ENCODE measurements around the gene EGF.
"Not testable (repeated sequence)": the region's sequence is repeated elsewhere in the genome, so short reads cannot be mapped to it uniquely, and the experiment has no call there.

The EGF gene

GRCh38 chr4:109947457-109947856 is 34.8 kb downstream of the EGF start:
- no peak for DNase-seq (ENCODE audit: low spot score)
- TF ChIP-seq, protein P1, sequence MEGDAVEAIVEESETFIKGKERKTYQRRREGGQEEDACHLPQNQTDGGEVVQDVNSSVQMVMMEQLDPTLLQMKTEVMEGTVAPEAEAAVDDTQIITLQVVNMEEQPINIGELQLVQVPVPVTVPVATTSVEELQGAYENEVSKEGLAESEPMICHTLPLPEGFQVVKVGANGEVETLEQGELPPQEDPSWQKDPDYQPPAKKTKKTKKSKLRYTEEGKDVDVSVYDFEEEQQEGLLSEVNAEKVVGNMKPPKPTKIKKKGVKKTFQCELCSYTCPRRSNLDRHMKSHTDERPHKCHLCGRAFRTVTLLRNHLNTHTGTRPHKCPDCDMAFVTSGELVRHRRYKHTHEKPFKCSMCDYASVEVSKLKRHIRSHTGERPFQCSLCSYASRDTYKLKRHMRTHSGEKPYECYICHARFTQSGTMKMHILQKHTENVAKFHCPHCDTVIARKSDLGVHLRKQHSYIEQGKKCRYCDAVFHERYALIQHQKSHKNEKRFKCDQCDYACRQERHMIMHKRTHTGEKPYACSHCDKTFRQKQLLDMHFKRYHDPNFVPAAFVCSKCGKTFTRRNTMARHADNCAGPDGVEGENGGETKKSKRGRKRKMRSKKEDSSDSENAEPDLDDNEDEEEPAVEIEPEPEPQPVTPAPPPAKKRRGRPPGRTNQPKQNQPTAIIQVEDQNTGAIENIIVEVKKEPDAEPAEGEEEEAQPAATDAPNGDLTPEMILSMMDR (IDR thresholded peaks at IDR 0.05; ENCODE audit: extremely low read depth, missing control alignments): no peak

GRCh38 chr4:109947918-109948317 is 35.2 kb downstream of the EGF start:
- DNase-seq (ENCODE audit: low spot score): no peak
- TF ChIP-seq, protein P1 (IDR thresholded peaks at IDR 0.05; ENCODE audit: extremely low read depth, missing control alignments): no peak

- not testable (repeated sequence) for DNase-seq (ENCODE audit: low spot score)
Observed at GRCh38 chr4:109949099-109949718, 36.5 kb downstream of the EGF start.

DNA sequence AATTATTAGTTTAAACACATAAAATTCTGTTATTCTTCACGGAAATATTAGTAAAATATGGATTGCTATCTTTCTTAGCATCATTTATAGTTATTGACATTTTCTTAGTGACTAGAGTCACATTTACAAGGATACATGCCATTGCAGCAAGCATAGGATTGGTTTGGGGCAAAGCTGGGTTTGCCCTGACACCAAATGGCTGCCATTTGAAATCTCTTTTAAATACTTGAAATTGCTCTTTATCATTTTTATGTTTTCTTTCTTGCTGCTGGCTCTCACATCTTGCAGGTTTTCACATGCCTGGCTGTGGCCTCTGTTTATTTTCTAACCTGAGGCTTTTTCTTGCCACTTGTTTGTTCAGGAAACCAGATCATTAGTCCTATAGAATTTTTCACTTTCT is 39.9 kb downstream of the EGF start:
- no peak for DNase-seq (ENCODE audit: low spot score)
- TF ChIP-seq, protein P1 (IDR thresholded peaks at IDR 0.05; ENCODE audit: extremely low read depth, missing control alignments): no peak

GRCh38 chr4:109953556-109953955 is 40.9 kb downstream of the EGF start:
- DNase-seq (ENCODE audit: low spot score): no peak
- TF ChIP-seq, protein P1 (IDR thresholded peaks at IDR 0.05; ENCODE audit: extremely low read depth, missing control alignments): no peak

GRCh38 chr4:109955146-109955545 is 42.5 kb downstream of the EGF start:
- DNase-seq (ENCODE audit: low spot score): no peak

GRCh38 chr4:109957227-109957626 is 44.5 kb downstream of the EGF start:
- no peak for DNase-seq (ENCODE audit: low spot score)
- TF ChIP-seq, protein P1 (IDR thresholded peaks at IDR 0.05; ENCODE audit: extremely low read depth, missing control alignments): no peak

More at GRCh38 chr4:109955146-109955545, 42.5 kb downstream of the EGF start:
- TF ChIP-seq, protein P1 (IDR thresholded peaks at IDR 0.05; ENCODE audit: extremely low read depth, missing control alignments): no peak

DNA sequence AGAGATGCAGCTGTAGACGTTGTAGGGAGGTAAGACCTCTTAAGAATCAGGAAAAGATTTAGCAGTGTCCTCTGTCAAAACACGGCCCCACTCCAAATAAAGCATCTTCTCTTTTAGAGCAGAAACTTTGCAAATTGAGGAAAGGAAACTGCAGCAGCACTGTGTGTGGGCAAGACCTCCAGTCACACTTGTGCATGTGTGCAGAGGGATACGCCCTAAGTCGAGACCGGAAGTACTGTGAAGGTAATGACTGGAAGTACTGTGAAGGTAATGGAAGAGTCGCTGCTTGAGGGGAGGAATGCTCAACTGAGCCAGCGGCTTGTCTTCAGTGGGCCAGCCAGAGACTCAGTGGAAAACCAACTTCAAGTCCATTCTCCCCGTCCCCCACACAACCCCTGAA is 46.5 kb downstream of the EGF start:
- TF ChIP-seq, protein P1 (IDR thresholded peaks at IDR 0.05; ENCODE audit: extremely low read depth, missing control alignments): no peak
- no peak for DNase-seq (ENCODE audit: low spot score)

All from GM20000 (cell line).